Middle frontal gyrus (tissue), 1 donor: ENCODE measurements around the gene CNOT6.

ENCODE experiments used
- DNase-seq: peaks from one replicate; pipeline ENCODE4 v3.0.0-alpha.2; 2015; ENCODE audit warnings: low spot score; ENCODE audit errors: extremely low spot score

The CNOT6 gene

GRCh38 chr5:180599981-180600553 is 105.9 kb downstream of the CNOT6 start:
- DNase-seq: no peak

GRCh38 chr5:180600554-180601041 is 106.4 kb downstream of the CNOT6 start:
- no peak for DNase-seq

- no peak for DNase-seq
Measured at GRCh38 chr5:180601591-180602480, 107.7 kb downstream of the CNOT6 start.

GRCh38 chr5:180602481-180603075 is 108.4 kb downstream of the CNOT6 start:
- DNase-seq: no peak

GRCh38 chr5:180603076-180603594 is 109.0 kb downstream of the CNOT6 start:
- DNase-seq: no peak

- no peak for DNase-seq
Measured at GRCh38 chr5:180604271-180604670, 110.1 kb downstream of the CNOT6 start.

- no peak for DNase-seq
Measured at GRCh38 chr5:180605554-180606214, 111.5 kb downstream of the CNOT6 start.

GRCh38 chr5:180606215-180606785 is 112.1 kb downstream of the CNOT6 start:
- no peak for DNase-seq

- no peak for DNase-seq
Measured at GRCh38 chr5:180607861-180608571, 113.8 kb downstream of the CNOT6 start.

- no peak for DNase-seq
Measured at GRCh38 chr5:180608572-180609310, 114.6 kb downstream of the CNOT6 start.

- no peak for DNase-seq
Measured at GRCh38 chr5:180609386-180609785, 115.2 kb downstream of the CNOT6 start.

- no peak for DNase-seq
Measured at GRCh38 chr5:180609817-180610550, 115.8 kb downstream of the CNOT6 start.

- no peak for DNase-seq
Measured at GRCh38 chr5:180611140-180611850, 117.1 kb downstream of the CNOT6 start.

- no peak for DNase-seq
Measured at GRCh38 chr5:180612683-180613082, 118.5 kb downstream of the CNOT6 start.

GRCh38 chr5:180613188-180613813 is 119.1 kb downstream of the CNOT6 start:
- DNase-seq: no peak

GRCh38 chr5:180613814-180614188 is 119.6 kb downstream of the CNOT6 start:
- no peak for DNase-seq

- no peak for DNase-seq
Measured at GRCh38 chr5:180618487-180618828, 124.3 kb downstream of the CNOT6 start.
